Ishikawa (cell line): Measurements from ENCODE around the gene VPS16.

Experiments
- CEBPB ChIP-seq: IDR thresholded peaks from 2 replicates; pipeline ENCODE4 v1.6.1; 2012
- CREB1 ChIP-seq: IDR thresholded peaks from 2 replicates; pipeline ENCODE4 v1.6.1; 2012; ENCODE audit warnings: low read depth
- EGR1 ChIP-seq: IDR thresholded peaks from 2 replicates; pipeline ENCODE4 v1.6.1; 2012
- EP300 ChIP-seq: IDR thresholded peaks from 2 replicates; pipeline ENCODE4 v1.6.1; 2012; ENCODE audit warnings: borderline replicate concordance
- RAD21 ChIP-seq: IDR thresholded peaks from 2 replicates; pipeline ENCODE4 v1.6.1; 2012; ENCODE audit warnings: low read depth
- TAF1 ChIP-seq: IDR thresholded peaks from 2 replicates; pipeline ENCODE4 v1.6.1; 2012; ENCODE audit warnings: low read depth, mild to moderate bottlenecking
- TCF12 ChIP-seq: IDR thresholded peaks from 2 replicates; pipeline ENCODE4 v1.6.1; 2012; ENCODE audit warnings: low read depth
- TEAD4 ChIP-seq: IDR thresholded peaks from 2 replicates; pipeline ENCODE4 v1.6.1; 2012
- YY1 ChIP-seq: IDR thresholded peaks from 2 replicates; pipeline ENCODE4 v1.6.1; 2012; ENCODE audit warnings: low read depth
- ZBTB7A ChIP-seq: IDR thresholded peaks from 2 replicates; pipeline ENCODE4 v1.6.1; 2012; ENCODE audit warnings: low read depth
- TF ChIP-seq, protein P1 (sequence below): IDR thresholded peaks from 2 replicates; pipeline ENCODE4 v1.6.1; 2012
- TF ChIP-seq, protein P2 (sequence below): IDR thresholded peaks from 2 replicates; pipeline ENCODE4 v1.6.1; 2012
- TF ChIP-seq, protein P3 (sequence below): IDR thresholded peaks from 2 replicates; pipeline ENCODE4 v1.6.1; 2012; ENCODE audit warnings: low read depth, mild to moderate bottlenecking

DNA sequence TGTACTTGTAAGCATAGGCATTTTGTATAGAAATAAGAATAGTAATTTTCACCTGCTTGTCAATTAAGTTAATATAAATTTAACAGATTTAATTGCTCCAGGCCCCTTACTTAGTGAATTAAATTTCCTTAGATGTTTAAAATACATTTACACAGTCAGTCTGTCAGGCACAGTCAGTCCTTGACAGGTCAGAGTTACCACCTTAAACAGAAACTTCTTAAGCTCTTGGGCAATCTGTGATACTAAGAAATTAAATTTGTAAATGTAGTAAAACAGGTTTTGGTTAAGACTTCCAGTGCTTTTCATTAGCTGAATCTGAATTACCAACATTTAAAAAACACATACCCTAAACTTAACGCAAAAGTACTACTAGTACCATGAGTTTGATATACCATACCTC is 48.7 kb downstream of the VPS16 start:
- TF ChIP-seq CEBPB (no peak), RAD21 (no peak), YY1 (no peak), EP300 (no peak), TEAD4 (no peak), CREB1 (no peak), TCF12 (no peak), TAF1 (no peak), ZBTB7A (no peak), EGR1 (no peak)
- TF ChIP-seq, protein P1, sequence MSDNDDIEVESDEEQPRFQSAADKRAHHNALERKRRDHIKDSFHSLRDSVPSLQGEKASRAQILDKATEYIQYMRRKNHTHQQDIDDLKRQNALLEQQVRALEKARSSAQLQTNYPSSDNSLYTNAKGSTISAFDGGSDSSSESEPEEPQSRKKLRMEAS = no peak
- TF ChIP-seq, protein P2, sequence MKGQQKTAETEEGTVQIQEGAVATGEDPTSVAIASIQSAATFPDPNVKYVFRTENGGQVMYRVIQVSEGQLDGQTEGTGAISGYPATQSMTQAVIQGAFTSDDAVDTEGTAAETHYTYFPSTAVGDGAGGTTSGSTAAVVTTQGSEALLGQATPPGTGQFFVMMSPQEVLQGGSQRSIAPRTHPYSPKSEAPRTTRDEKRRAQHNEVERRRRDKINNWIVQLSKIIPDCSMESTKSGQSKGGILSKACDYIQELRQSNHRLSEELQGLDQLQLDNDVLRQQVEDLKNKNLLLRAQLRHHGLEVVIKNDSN = no peak
- TF ChIP-seq, protein P3, sequence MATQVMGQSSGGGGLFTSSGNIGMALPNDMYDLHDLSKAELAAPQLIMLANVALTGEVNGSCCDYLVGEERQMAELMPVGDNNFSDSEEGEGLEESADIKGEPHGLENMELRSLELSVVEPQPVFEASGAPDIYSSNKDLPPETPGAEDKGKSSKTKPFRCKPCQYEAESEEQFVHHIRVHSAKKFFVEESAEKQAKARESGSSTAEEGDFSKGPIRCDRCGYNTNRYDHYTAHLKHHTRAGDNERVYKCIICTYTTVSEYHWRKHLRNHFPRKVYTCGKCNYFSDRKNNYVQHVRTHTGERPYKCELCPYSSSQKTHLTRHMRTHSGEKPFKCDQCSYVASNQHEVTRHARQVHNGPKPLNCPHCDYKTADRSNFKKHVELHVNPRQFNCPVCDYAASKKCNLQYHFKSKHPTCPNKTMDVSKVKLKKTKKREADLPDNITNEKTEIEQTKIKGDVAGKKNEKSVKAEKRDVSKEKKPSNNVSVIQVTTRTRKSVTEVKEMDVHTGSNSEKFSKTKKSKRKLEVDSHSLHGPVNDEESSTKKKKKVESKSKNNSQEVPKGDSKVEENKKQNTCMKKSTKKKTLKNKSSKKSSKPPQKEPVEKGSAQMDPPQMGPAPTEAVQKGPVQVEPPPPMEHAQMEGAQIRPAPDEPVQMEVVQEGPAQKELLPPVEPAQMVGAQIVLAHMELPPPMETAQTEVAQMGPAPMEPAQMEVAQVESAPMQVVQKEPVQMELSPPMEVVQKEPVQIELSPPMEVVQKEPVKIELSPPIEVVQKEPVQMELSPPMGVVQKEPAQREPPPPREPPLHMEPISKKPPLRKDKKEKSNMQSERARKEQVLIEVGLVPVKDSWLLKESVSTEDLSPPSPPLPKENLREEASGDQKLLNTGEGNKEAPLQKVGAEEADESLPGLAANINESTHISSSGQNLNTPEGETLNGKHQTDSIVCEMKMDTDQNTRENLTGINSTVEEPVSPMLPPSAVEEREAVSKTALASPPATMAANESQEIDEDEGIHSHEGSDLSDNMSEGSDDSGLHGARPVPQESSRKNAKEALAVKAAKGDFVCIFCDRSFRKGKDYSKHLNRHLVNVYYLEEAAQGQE = no peak
